Upper lobe of left lung (tissue), 4 donors: ENCODE measurements around the gene PI4K2A.

Experiments
- CTCF ChIP-seq, 6 experiments: fragments of 450-650 bp in 4 of 6; fragments of 200-600 bp in 2 of 6; sonication (generic) in 2 of 6; IDR thresholded peaks; one replicate each; pipeline ENCODE4 v1.5.1; 2016 to 2019; ENCODE audit warnings: antibody characterized with exemption in 6 of 6
- POLR2AphosphoS5 ChIP-seq, 2 donors: sonication (generic); formaldehyde crosslinking; IDR thresholded peaks; one replicate each; pipeline ENCODE4 v1.5.1; 2017; ENCODE audit warnings: antibody characterized with exemption in 2 of 2

DNA sequence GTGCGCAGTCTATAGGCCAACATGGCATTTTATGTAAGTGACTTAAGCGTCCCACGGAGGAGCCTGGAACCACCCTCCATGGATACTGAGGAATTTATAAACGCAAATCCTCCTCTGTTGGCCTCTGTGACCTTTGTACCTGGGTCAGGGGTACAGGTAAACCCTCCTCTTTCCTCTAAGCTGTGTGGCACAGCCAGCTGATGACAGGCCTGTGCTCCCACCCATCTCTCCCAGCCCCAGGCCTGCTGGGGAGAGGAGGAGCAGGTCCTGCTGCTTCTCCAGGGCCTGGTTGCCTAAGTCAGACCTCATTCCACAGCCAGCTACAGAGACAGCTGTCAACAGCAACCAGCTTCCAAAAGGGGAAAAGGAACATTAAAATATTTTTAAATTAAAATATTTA is 41.6 kb downstream of the PI4K2A start:
- no peak for TF ChIP-seq CTCF (IDR thresholded peaks at IDR 0.05)
- no peak for TF ChIP-seq POLR2AphosphoS5 (IDR thresholded peaks at IDR 0.05)
